Endothelial cell of umbilical vein (primary cell): ENCODE measurements around the gene PDE3B. TPM values are rescaled to one million over a fixed set of nuclear protein-coding genes. Genes with fewer than 3 reads are reported as not detected.

Experiments
- BruUV-seq: library from RNA; stranded (reverse); fragments of 400-500 nt; replicated peaks from 2 replicates; lab custom pipeline; 2021; lab: Mats Ljungman, UMichigan
- CTCF ChIA-PET: fragments of 300-600, 350-600 bp; sonication (Branson Sonifier 250); formaldehyde crosslinking; loops from one replicate; lab custom pipeline; 2021; ENCODE audit warnings: antibody characterized with exemption, inconsistent platforms; lab: Charles Lee
- POLR2A ChIA-PET: fragments of 300-600, 350-600 bp; sonication (Branson Sonifier 250); formaldehyde crosslinking; loops from one replicate; lab custom pipeline; 2021; ENCODE audit warnings: antibody characterized with exemption, inconsistent platforms; lab: Charles Lee
- DNase-seq: peaks from one replicate; pipeline ENCODE4 v3.0.0-alpha.2; 2011; ENCODE audit warnings: low read depth, low spot score
- FAIRE-seq: peaks from 2 replicates; lab custom pipeline; 2011; peaks lifted over from hg19 to GRCh38; lab: Jason Lieb, UNC
- H2AFZ ChIP-seq: 2 replicates; pipeline ENCODE4 v1.6.0; 2012; ENCODE audit warnings: low read depth, low read length, control low read depth, inconsistent platforms
- H3K27ac ChIP-seq: 2 replicates; pipeline ENCODE4 v1.5.1; 2011; ENCODE audit warnings: low read depth, mild to moderate bottlenecking, control low read depth, low read length, moderate library complexity; ENCODE audit not compliant: insufficient read depth
- H3K27me3 ChIP-seq, 2 experiments: 2 replicates each; pipeline versions ENCODE4 v1.6.0 to v1.6.1; 2011; ENCODE audit warnings: low read length in 2 of 2, mixed read lengths in 1 of 2; ENCODE audit not compliant: control insufficient read depth in 2 of 2, insufficient read depth in 2 of 2
- H3K36me3 ChIP-seq, 2 experiments: 2 replicates in 1 of 2; 3 replicates in 1 of 2; pipeline ENCODE4 v1.5.1; 2011; ENCODE audit warnings: low read length in 2 of 2, mild to moderate bottlenecking in 1 of 2, moderate library complexity in 1 of 2; ENCODE audit not compliant: control insufficient read depth in 2 of 2, insufficient read depth in 2 of 2; ENCODE audit errors: extremely low read depth in 1 of 2
- H3K4me1 ChIP-seq: 3 replicates; pipeline ENCODE4 v1.5.1; 2011; ENCODE audit warnings: mild to moderate bottlenecking, low read length; ENCODE audit not compliant: control insufficient read depth, insufficient read depth; ENCODE audit errors: extremely low read depth
- H3K4me2 ChIP-seq: 2 replicates; pipeline ENCODE4 v1.6.1; 2011; ENCODE audit warnings: low read length, control low read depth, mixed read lengths; ENCODE audit not compliant: insufficient read depth
- H3K4me3 ChIP-seq, 3 experiments: fragments of 200-600 bp in 1 of 3; sonication (generic), shearing (Covaris generic) in 1 of 3; replicated peaks in 1 of 3; 2 replicates each; pipeline ENCODE4 v1.5.1; 2011 to 2016; ENCODE audit warnings: control low read depth in 3 of 3, low read length in 3 of 3, mild to moderate bottlenecking in 2 of 3, inconsistent platforms in 1 of 3, low read depth in 1 of 3, moderate library complexity in 1 of 3; ENCODE audit not compliant: insufficient read depth in 1 of 3
- H3K79me2 ChIP-seq: 2 replicates; pipeline ENCODE4 v1.6.0; 2012; ENCODE audit warnings: low read length, inconsistent platforms; ENCODE audit not compliant: control insufficient read depth, insufficient read depth
- H3K9ac ChIP-seq: replicated peaks from 2 replicates; pipeline ENCODE3; 2011; ENCODE audit warnings: low read length, control low read depth; ENCODE audit not compliant: insufficient read depth; ENCODE audit errors: extremely low read depth
- H3K9me1 ChIP-seq: replicated peaks from 3 replicates; pipeline ENCODE4 v1.6.0; 2011; ENCODE audit warnings: mild to moderate bottlenecking, low read length; ENCODE audit not compliant: control insufficient read depth, insufficient read depth; ENCODE audit errors: extremely low read depth
- H3K9me3 ChIP-seq: replicated peaks from 2 replicates; pipeline ENCODE4 v1.5.1; 2012; ENCODE audit warnings: low read length, inconsistent platforms; ENCODE audit not compliant: control insufficient read depth, insufficient read depth
- H4K20me1 ChIP-seq: replicated peaks from 2 replicates; pipeline ENCODE3; 2011; ENCODE audit warnings: mild to moderate bottlenecking, low read length; ENCODE audit not compliant: control insufficient read depth, insufficient read depth; ENCODE audit errors: extremely low read depth
- JUN ChIP-seq: IDR thresholded peaks from 2 replicates; pipeline ENCODE4 v1.6.1; 2011; ENCODE audit warnings: borderline replicate concordance, low read depth; ENCODE audit not compliant: insufficient read length, insufficient read depth
- POLR2A ChIP-seq: IDR thresholded peaks from 2 replicates; pipeline ENCODE4 v1.6.1; 2012; ENCODE audit warnings: low read depth, mild to moderate bottlenecking, control low read depth, low read length
- dilution Hi-C: fragments of 300-500 bp; cut with MboI; formaldehyde crosslinking; loops from one replicate; pipeline ENCODE4 v1.15.0; 2019; ENCODE audit warnings: low sequenced_read_pairs; ENCODE audit not compliant: extremely low pct_ligation_motif_present
- intact Hi-C: fragments of 100-400 bp; cut with micrococcal nuclease; formaldehyde crosslinking; loops from one replicate; pipeline ENCODE4 v1.10.0; 2022
- polyA plus RNA-seq, 4 experiments: library from polyadenylated mRNA; depleted of rRNA in 3 of 4; stranded (reverse) in 3 of 4; unstranded in 1 of 4; fragments of >200 nt; gene quantifications; 2 replicates each; pipeline versions ENCODE4 v1.2.1 to v1.2.3, GENCODE V29; 2011 to 2012; ENCODE audit warnings: missing spikeins in 1 of 4
- total RNA-seq: library from RNA; stranded (reverse); gene quantifications from 2 replicates; pipeline ENCODE4 v1.2.3, GENCODE V29; 2021
- TF ChIP-seq, protein P1 (sequence below), 2 donors: IDR thresholded peaks; 1 replicate in 1 of 2; 2 replicates in 1 of 2; pipeline ENCODE4 v1.5.1; 2011; ENCODE audit warnings: low read length in 2 of 2, mild to moderate bottlenecking in 2 of 2, moderate library complexity in 2 of 2, control low read depth in 1 of 2, inconsistent platforms in 1 of 2, low read depth in 1 of 2; ENCODE audit not compliant: insufficient read depth in 1 of 2; ENCODE audit errors: extremely low read depth in 1 of 2

Gene PDE3B
- total and polyA plus RNA-seq, 2 donors (not counting 3 experiments of a cell fraction or from before 2014, with no cell fraction given) = 0.26 to 1.9 TPM

DNA sequence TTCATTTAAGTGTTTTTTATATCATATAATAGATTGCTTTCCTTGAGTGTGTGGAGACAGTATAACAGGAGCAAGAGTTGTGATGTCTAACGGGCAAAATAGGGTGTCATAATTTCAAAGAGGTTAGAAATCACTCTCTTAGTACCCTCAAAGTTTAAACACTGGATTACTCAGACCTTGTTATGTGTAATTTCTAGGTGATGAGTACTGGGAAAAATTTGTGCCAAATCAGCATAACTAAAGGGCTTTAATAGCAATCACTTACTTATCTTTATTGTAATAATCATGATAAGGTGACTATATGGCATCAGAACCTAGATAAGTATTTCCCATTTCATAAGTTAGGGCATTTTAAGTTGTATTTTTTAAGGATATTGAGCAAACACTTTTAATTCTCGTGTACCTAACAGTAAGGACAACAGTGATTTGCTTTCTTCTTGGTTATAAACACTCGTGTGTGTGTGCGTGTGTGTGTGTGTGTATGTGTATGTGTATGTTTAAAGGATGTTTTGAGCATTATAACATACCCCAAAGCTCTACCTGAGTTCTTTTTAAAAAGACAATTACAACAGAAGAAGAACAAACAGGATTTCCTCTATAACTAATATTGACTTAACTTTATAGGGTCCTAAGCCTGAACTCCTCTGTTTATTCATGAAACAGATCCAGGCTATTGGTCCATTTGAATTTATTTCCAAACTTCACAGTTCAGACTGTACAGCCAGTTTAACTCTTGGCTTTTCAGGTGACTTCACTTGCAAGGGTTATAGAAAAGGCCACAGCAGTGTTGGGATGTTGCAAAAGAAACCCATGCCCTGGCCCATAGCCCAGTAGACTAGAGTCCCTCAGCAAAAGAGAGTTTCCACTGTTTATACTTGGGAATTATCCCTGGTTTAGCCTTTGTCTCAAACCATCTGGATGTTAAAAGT, 23.7 kb upstream of the PDE3B start:
- BruUV-seq = no TSS peak
- CTCF ChIA-PET = no interaction called here
- Histone ChIP-seq H2AFZ (no peak overlapping the region), H4K20me1 (no peaks in the 10 kb centered on the region), H3K4me3 (no peak overlapping the region), H3K4me2 (no peak overlapping the region), H3K27me3 (peaks cover 0 to 7% of the 10 kb centered on the region in 2 experiments), H3K79me2 (no peaks in the 10 kb centered on the region), H3K9me1 (no peaks in the 10 kb centered on the region), H3K9me3 (no peaks in the 10 kb centered on the region), H3K9ac (no peak overlapping the region), H3K4me1 (no peaks in the 10 kb centered on the region), H3K36me3 (no peaks in the 10 kb centered on the region), H3K27ac (no peak overlapping the region)
- intact Hi-C loops (no loop called here), dilution Hi-C loops (no loop called here)
- TF ChIP-seq JUN (no peak), POLR2A (no peak)
- TF ChIP-seq, protein P1, sequence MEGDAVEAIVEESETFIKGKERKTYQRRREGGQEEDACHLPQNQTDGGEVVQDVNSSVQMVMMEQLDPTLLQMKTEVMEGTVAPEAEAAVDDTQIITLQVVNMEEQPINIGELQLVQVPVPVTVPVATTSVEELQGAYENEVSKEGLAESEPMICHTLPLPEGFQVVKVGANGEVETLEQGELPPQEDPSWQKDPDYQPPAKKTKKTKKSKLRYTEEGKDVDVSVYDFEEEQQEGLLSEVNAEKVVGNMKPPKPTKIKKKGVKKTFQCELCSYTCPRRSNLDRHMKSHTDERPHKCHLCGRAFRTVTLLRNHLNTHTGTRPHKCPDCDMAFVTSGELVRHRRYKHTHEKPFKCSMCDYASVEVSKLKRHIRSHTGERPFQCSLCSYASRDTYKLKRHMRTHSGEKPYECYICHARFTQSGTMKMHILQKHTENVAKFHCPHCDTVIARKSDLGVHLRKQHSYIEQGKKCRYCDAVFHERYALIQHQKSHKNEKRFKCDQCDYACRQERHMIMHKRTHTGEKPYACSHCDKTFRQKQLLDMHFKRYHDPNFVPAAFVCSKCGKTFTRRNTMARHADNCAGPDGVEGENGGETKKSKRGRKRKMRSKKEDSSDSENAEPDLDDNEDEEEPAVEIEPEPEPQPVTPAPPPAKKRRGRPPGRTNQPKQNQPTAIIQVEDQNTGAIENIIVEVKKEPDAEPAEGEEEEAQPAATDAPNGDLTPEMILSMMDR (IDR thresholded peaks at IDR 0.05; ENCODE audit: extremely low read depth in 1 of 2, insufficient read depth in 1 of 2, low read depth in 1 of 2, low read length in 2 of 2) = no peak
- FAIRE-seq (no peak), DNase-seq (no peak)
- POLR2A ChIA-PET = no interaction called here
